ENCODE data around the gene SKA1. TPM values are rescaled to one million over a fixed set of nuclear protein-coding genes. Genes with fewer than 3 reads are reported as not detected.

SKA1 gene
- total RNA-seq, 1 experiment from 2014 or later = 18.1 TPM

- no peak for DNase-seq (ENCODE audit: low spot score)
- Mint-ChIP-seq H3K9me3 (peaks cover 32% of the 10 kb centered on the region), H3K27ac (no peak overlapping the region), H3K4me1 (peaks cover 16% of the 10 kb centered on the region), H3K36me3 (peaks cover 17% of the 10 kb centered on the region), H3K27me3 (ENCODE audit: low read depth) (peaks cover 3% of the 10 kb centered on the region; the same call in 1 of the 2 replicates), H3K4me3 (no peak overlapping the region)
- ChIA-PET CTCF (no interaction called here), POLR2A (no interaction called here)
- no peak for ATAC-seq
- TF ChIP-seq NFATC4 (CRISPR knock-in tag; IDR thresholded peaks at IDR 0.05) (no peak), GTF2I (CRISPR knock-in tag; conservative IDR thresholded peaks at IDR 0.05) (0 out of 2 replicates have a peak, but pooled peaks have one; percentile 26), ZNF416 (CRISPR knock-in tag; IDR thresholded peaks at IDR 0.05) (no peak), FOXJ3 (CRISPR knock-in tag; IDR thresholded peaks at IDR 0.05; ENCODE audit: borderline replicate concordance) (no peak), RORB (CRISPR knock-in tag; IDR thresholded peaks at IDR 0.05) (no peak)
Measured at GRCh38 chr18:50439460-50440015, 64.7 kb downstream of the SKA1 start.

GRCh38 chr18:50441016-50441415, 66.2 kb downstream of the SKA1 start:
- peaks cover 9% of the 10 kb centered on the region; the same call in 1 of the 2 replicates for H3K27me3 Mint-ChIP-seq (ENCODE audit: low read depth)
- H3K27ac Mint-ChIP-seq = no peak overlapping the region
- H3K4me3 Mint-ChIP-seq = no peak overlapping the region
- ChIA-PET POLR2A (no interaction called here), CTCF (interaction anchor here (0.6 to 1.6 kb wide), 5 partner anchors 9 to 510 kb away, joined by 3 to 6 read pairs (median 3); no protein-coding TSS in a partner anchor)
- H3K9me3 Mint-ChIP-seq = peaks cover 45% of the 10 kb centered on the region
- DNase-seq (ENCODE audit: low spot score) (no peak), ATAC-seq (no peak)
- peaks cover 32% of the 10 kb centered on the region for H3K36me3 Mint-ChIP-seq
- peaks cover 16% of the 10 kb centered on the region for H3K4me1 Mint-ChIP-seq
- TF ChIP-seq HMGXB4 (CRISPR knock-in tag; IDR thresholded peaks at IDR 0.05) = no peak
- no peak for TF ChIP-seq TEAD1 (CRISPR knock-in tag; IDR thresholded peaks at IDR 0.05)
- no peak for TF ChIP-seq IRF2 (CRISPR knock-in tag; IDR thresholded peaks at IDR 0.05; ENCODE audit: borderline replicate concordance, low read depth)
- TF ChIP-seq ZNF281 (CRISPR knock-in tag; IDR thresholded peaks at IDR 0.05) = no peak
- TF ChIP-seq ESRRA (CRISPR knock-in tag; IDR thresholded peaks at IDR 0.05; ENCODE audit: borderline replicate concordance) = no peak
- no peak for TF ChIP-seq ZNF396 (CRISPR knock-in tag; IDR thresholded peaks at IDR 0.05; ENCODE audit: borderline replicate concordance)
- no peak for TF ChIP-seq RORB (CRISPR knock-in tag; IDR thresholded peaks at IDR 0.05)
- no peak for TF ChIP-seq TP53 (CRISPR knock-in tag; IDR thresholded peaks at IDR 0.05)
- no peak for TF ChIP-seq PREB (CRISPR knock-in tag; IDR thresholded peaks at IDR 0.05; ENCODE audit: borderline replicate concordance)
- no peak for TF ChIP-seq ZNF232 (CRISPR knock-in tag; IDR thresholded peaks at IDR 0.05)
- TF ChIP-seq KAT7 (CRISPR knock-in tag; IDR thresholded peaks at IDR 0.05; ENCODE audit: borderline replicate concordance) = no peak
- no peak for TF ChIP-seq GRHL2 (CRISPR knock-in tag; IDR thresholded peaks at IDR 0.05; ENCODE audit: insufficient replicate concordance, severe bottlenecking)
- TF ChIP-seq FOXJ3 (CRISPR knock-in tag; IDR thresholded peaks at IDR 0.05; ENCODE audit: borderline replicate concordance) = no peak
- TF ChIP-seq STAT6 (CRISPR knock-in tag; conservative IDR thresholded peaks at IDR 0.05; ENCODE audit: low read depth) = no peak
- TF ChIP-seq GABPB1 (CRISPR knock-in tag; IDR thresholded peaks at IDR 0.05) = no peak
- TF ChIP-seq ZNF512 (CRISPR knock-in tag; IDR thresholded peaks at IDR 0.05; ENCODE audit: borderline replicate concordance) = no peak
- TF ChIP-seq OVOL2 (CRISPR knock-in tag; IDR thresholded peaks at IDR 0.05; ENCODE audit: borderline replicate concordance) = no peak
- no peak for TF ChIP-seq ZNF219 (CRISPR knock-in tag; IDR thresholded peaks at IDR 0.05; ENCODE audit: borderline replicate concordance)
- TF ChIP-seq ZSCAN18 (CRISPR knock-in tag; IDR thresholded peaks at IDR 0.05) = no peak

Measured in WTC11 (cell line).